ENCODE results near the gene PRRT2.

GRCh38 chr16:29808219-29808900 is 3.6 kb upstream of the PRRT2 start:
- TF ChIP-seq POLR2AphosphoS5 (IDR thresholded peaks at IDR 0.05; ENCODE audit: low read depth) (no peak), CREB1 (CRISPR knock-in tag; IDR thresholded peaks at IDR 0.05; ENCODE audit: low read depth) (no peak), EZH2phosphoT487 (IDR thresholded peaks at IDR 0.05; ENCODE audit: unreplicated experiment) (no peak), ZNF114 (CRISPR knock-in tag; IDR thresholded peaks at IDR 0.05) (no peak), EZH2 (IDR thresholded peaks at IDR 0.05; ENCODE audit: low read depth, unreplicated experiment) (no peak)
- TF ChIP-seq, protein P1, sequence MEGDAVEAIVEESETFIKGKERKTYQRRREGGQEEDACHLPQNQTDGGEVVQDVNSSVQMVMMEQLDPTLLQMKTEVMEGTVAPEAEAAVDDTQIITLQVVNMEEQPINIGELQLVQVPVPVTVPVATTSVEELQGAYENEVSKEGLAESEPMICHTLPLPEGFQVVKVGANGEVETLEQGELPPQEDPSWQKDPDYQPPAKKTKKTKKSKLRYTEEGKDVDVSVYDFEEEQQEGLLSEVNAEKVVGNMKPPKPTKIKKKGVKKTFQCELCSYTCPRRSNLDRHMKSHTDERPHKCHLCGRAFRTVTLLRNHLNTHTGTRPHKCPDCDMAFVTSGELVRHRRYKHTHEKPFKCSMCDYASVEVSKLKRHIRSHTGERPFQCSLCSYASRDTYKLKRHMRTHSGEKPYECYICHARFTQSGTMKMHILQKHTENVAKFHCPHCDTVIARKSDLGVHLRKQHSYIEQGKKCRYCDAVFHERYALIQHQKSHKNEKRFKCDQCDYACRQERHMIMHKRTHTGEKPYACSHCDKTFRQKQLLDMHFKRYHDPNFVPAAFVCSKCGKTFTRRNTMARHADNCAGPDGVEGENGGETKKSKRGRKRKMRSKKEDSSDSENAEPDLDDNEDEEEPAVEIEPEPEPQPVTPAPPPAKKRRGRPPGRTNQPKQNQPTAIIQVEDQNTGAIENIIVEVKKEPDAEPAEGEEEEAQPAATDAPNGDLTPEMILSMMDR (conservative IDR thresholded peaks at IDR 0.05; ENCODE audit: low read depth in 2 of 2): no peak
- TF ChIP-seq, protein P2, sequence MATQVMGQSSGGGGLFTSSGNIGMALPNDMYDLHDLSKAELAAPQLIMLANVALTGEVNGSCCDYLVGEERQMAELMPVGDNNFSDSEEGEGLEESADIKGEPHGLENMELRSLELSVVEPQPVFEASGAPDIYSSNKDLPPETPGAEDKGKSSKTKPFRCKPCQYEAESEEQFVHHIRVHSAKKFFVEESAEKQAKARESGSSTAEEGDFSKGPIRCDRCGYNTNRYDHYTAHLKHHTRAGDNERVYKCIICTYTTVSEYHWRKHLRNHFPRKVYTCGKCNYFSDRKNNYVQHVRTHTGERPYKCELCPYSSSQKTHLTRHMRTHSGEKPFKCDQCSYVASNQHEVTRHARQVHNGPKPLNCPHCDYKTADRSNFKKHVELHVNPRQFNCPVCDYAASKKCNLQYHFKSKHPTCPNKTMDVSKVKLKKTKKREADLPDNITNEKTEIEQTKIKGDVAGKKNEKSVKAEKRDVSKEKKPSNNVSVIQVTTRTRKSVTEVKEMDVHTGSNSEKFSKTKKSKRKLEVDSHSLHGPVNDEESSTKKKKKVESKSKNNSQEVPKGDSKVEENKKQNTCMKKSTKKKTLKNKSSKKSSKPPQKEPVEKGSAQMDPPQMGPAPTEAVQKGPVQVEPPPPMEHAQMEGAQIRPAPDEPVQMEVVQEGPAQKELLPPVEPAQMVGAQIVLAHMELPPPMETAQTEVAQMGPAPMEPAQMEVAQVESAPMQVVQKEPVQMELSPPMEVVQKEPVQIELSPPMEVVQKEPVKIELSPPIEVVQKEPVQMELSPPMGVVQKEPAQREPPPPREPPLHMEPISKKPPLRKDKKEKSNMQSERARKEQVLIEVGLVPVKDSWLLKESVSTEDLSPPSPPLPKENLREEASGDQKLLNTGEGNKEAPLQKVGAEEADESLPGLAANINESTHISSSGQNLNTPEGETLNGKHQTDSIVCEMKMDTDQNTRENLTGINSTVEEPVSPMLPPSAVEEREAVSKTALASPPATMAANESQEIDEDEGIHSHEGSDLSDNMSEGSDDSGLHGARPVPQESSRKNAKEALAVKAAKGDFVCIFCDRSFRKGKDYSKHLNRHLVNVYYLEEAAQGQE (IDR thresholded peaks at IDR 0.05; ENCODE audit: unreplicated experiment): no peak
- TF ChIP-seq, protein P3, sequence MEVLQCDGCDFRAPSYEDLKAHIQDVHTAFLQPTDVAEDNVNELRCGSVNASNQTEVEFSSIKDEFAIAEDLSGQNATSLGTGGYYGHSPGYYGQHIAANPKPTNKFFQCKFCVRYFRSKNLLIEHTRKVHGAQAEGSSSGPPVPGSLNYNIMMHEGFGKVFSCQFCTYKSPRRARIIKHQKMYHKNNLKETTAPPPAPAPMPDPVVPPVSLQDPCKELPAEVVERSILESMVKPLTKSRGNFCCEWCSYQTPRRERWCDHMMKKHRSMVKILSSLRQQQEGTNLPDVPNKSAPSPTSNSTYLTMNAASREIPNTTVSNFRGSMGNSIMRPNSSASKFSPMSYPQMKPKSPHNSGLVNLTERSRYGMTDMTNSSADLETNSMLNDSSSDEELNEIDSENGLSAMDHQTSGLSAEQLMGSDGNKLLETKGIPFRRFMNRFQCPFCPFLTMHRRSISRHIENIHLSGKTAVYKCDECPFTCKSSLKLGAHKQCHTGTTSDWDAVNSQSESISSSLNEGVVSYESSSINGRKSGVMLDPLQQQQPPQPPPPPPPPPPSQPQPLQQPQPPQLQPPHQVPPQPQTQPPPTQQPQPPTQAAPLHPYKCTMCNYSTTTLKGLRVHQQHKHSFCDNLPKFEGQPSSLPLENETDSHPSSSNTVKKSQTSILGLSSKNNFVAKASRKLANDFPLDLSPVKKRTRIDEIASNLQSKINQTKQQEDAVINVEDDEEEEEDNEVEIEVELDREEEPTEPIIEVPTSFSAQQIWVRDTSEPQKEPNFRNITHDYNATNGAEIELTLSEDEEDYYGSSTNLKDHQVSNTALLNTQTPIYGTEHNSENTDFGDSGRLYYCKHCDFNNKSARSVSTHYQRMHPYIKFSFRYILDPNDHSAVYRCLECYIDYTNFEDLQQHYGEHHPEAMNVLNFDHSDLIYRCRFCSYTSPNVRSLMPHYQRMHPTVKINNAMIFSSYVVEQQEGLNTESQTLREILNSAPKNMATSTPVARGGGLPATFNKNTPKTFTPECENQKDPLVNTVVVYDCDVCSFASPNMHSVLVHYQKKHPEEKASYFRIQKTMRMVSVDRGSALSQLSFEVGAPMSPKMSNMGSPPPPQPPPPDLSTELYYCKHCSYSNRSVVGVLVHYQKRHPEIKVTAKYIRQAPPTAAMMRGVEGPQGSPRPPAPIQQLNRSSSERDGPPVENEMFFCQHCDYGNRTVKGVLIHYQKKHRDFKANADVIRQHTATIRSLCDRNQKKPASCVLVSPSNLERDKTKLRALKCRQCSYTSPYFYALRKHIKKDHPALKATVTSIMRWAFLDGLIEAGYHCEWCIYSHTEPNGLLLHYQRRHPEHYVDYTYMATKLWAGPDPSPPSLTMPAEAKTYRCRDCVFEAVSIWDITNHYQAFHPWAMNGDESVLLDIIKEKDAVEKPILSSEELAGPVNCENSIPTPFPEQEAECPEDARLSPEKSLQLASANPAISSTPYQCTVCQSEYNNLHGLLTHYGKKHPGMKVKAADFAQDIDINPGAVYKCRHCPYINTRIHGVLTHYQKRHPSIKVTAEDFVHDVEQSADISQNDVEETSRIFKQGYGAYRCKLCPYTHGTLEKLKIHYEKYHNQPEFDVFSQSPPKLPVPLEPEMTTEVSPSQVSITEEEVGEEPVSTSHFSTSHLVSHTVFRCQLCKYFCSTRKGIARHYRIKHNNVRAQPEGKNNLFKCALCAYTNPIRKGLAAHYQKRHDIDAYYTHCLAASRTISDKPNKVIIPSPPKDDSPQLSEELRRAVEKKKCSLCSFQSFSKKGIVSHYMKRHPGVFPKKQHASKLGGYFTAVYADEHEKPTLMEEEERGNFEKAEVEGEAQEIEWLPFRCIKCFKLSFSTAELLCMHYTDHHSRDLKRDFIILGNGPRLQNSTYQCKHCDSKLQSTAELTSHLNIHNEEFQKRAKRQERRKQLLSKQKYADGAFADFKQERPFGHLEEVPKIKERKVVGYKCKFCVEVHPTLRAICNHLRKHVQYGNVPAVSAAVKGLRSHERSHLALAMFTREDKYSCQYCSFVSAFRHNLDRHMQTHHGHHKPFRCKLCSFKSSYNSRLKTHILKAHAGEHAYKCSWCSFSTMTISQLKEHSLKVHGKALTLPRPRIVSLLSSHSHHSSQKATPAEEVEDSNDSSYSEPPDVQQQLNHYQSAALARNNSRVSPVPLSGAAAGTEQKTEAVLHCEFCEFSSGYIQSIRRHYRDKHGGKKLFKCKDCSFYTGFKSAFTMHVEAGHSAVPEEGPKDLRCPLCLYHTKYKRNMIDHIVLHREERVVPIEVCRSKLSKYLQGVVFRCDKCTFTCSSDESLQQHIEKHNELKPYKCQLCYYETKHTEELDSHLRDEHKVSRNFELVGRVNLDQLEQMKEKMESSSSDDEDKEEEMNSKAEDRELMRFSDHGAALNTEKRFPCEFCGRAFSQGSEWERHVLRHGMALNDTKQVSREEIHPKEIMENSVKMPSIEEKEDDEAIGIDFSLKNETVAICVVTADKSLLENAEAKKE (CRISPR knock-in tag; IDR thresholded peaks at IDR 0.05): no peak

Measured in GM23338 (cell line).